GM23248 (cell line): ENCODE results near the gene CEP89.

Experiments used
- EZH2 ChIP-seq: fragments of 200-600 bp; sonication (generic); IDR thresholded peaks from 2 replicates; pipeline ENCODE4 v1.6.1; 2018; ENCODE audit warnings: antibody characterized with exemption, mild to moderate bottlenecking; ENCODE audit not compliant: insufficient read depth, poor library complexity, severe bottlenecking
- EZH2phosphoT487 ChIP-seq: fragments of 200-600 bp; sonication (generic); IDR thresholded peaks from 2 replicates; pipeline ENCODE4 v1.6.1; 2018; ENCODE audit warnings: antibody characterized with exemption, moderate library complexity, mild to moderate bottlenecking, low read depth; ENCODE audit not compliant: insufficient read depth

- TF ChIP-seq EZH2 (no peak), EZH2phosphoT487 (no peak)
Observed at GRCh38 chr19:32862173-32862572, 109.6 kb downstream of the CEP89 start.
